Right atrium auricular region (tissue), 2 donors: Measurements from ENCODE around the gene IL17REL. TPM values are rescaled to one million over a fixed set of nuclear protein-coding genes. Genes with fewer than 3 reads are reported as not detected.

Experiments used
- DNase-seq: peaks from one replicate; pipeline ENCODE4 v3.0.0-alpha.2; 2019; ENCODE audit warnings: low spot score
- H3K27ac ChIP-seq, 2 donors: fragments of 200-600 bp; sonication (generic); 1 replicate in 1 of 2; 2 replicates in 1 of 2; pipeline ENCODE4 v1.5.1; 2016 to 2019
- H3K27me3 ChIP-seq, 2 donors: fragments of 200-600 bp; sonication (generic); one replicate each; pipeline versions ENCODE4 v1.5.1 to v1.6.0; 2017 to 2019
- H3K36me3 ChIP-seq: fragments of 200-600 bp; sonication (generic); one replicate; pipeline ENCODE4 v1.5.1; 2016
- H3K4me1 ChIP-seq, 2 donors: fragments of 200-600 bp; sonication (generic); one replicate each; pipeline versions ENCODE4 v1.5.1 to v1.6.0; 2017 to 2019
- H3K4me3 ChIP-seq, 2 donors: fragments of 200-600 bp; sonication (generic); 1 replicate in 1 of 2; 2 replicates in 1 of 2; pipeline ENCODE4 v1.5.1; 2017 to 2019; ENCODE audit warnings: mild to moderate bottlenecking in 1 of 2, moderate library complexity in 1 of 2
- H3K9me3 ChIP-seq, 2 donors: fragments of 200-600 bp; sonication (generic); one replicate each; pipeline ENCODE4 v1.5.1; 2019
- CTCF ChIP-seq, 2 donors: fragments of 200-600 bp; sonication (generic); IDR thresholded peaks; one replicate each; pipeline ENCODE4 v1.5.1; 2019; ENCODE audit warnings: antibody characterized with exemption in 2 of 2
- total RNA-seq, 2 donors: library from RNA; depleted of rRNA; stranded (reverse); fragments of >200 nt; gene quantifications; one replicate each; pipeline ENCODE4 v1.1.0, GENCODE V29; 2016

The IL17REL gene
- total RNA-seq, 2 donors from 2014 or later: not detected

- DNase-seq: no peak
- H3K9me3 ChIP-seq: peaks cover 0 to 12% of the 10 kb centered on the region in 2 donors
- no peak for TF ChIP-seq CTCF (IDR thresholded peaks at IDR 0.05)
- H3K4me3 ChIP-seq: no peak overlapping the region
- no peaks in the 10 kb centered on the region for H3K27me3 ChIP-seq
- H3K4me1 ChIP-seq: peaks cover 0 to 13% of the 10 kb centered on the region in 2 donors
- no peak overlapping the region for H3K27ac ChIP-seq
- no peaks in the 10 kb centered on the region for H3K36me3 ChIP-seq
These were observed 17.0 kb downstream of the IL17REL start for GRCh38 chr22:49995361-49996118.

GRCh38 chr22:49995041-49995360, 17.6 kb downstream of the IL17REL start:
- no peak for DNase-seq
- no peak overlapping the region for H3K4me3 ChIP-seq
- TF ChIP-seq CTCF (IDR thresholded peaks at IDR 0.05): no peak
- no peaks in the 10 kb centered on the region for H3K36me3 ChIP-seq
- peaks cover 0 to 13% of the 10 kb centered on the region in 2 donors for H3K9me3 ChIP-seq
- peaks cover 0 to 13% of the 10 kb centered on the region in 2 donors for H3K4me1 ChIP-seq
- H3K27ac ChIP-seq: no peak overlapping the region
- no peaks in the 10 kb centered on the region for H3K27me3 ChIP-seq

DNA sequence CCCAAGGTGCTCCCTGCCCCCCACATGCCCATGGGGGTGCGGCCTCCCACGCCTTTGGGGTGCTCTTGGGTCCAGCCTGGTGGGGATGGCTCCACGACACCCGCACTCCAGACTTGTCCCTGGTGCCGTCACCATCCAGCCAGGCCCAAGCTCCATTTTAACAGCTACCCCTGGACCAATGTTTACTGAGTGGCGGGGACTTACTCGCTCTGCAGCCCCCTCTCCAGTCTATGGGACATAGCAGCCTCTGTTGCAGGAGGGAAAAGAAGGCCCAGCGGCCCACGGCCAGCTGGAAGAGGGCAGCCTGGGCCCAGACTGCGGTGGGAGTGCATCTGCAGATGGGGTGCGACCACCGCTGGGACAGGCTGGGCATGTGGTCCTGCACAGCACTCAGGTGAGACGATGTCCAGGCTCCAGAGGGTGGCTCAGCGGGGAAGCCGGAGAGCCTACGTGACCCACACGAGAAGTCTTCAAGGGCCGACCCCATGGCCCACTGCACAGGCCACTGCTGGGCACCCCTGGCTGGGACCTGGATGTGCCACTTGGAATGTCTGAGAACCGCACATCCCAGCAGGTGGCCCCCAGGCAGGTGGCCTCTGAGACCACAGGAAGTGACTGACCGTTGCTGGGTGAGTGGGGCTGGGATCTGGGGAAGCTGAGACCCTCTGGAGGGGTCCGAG, 18.1 kb downstream of the IL17REL start:
- no peaks in the 10 kb centered on the region for H3K36me3 ChIP-seq
- H3K27ac ChIP-seq: no peak overlapping the region
- H3K9me3 ChIP-seq: peaks cover 0 to 13% of the 10 kb centered on the region in 2 donors
- no peak for TF ChIP-seq CTCF (IDR thresholded peaks at IDR 0.05)
- no peak overlapping the region for H3K4me3 ChIP-seq
- peaks cover 0 to 13% of the 10 kb centered on the region in 2 donors for H3K4me1 ChIP-seq
- DNase-seq: no peak
- H3K27me3 ChIP-seq: no peaks in the 10 kb centered on the region

DNA sequence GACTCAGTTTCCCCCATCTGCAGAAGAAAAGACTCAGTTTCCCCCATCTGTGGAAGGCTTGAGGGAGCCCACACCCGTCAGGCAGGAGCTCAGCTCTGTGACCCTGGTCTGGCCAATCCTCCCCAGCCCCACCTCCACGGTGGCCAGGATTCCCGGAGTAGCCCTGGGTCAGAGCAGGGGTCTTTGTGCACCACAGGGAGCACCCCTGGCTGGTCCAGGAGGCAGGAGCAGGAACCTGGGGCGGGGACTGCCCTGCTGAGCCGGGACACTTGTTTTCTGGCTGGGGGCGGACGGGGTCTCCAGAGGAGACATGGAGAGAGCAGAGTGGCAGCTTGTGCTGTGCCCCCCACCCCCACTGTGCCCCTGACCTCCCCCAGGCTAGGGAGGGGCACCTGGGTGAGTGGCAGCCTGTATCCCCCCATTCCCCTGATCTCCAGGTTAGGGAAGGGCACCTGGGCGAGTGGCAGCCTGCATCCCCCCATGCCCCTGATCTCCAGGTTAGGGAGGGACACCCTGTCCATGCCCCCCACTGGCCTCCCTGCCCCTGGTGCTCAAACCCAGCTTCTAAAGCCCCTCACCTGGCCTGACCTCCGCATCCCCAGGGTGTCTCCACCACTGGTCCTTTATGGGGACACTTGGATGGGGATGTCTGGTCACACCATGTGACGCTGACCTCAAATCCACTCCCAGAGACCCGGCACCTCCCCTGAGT, 18.8 kb downstream of the IL17REL start:
- no peak overlapping the region for H3K4me3 ChIP-seq
- H3K27ac ChIP-seq: no peak overlapping the region
- no peaks in the 10 kb centered on the region for H3K36me3 ChIP-seq
- TF ChIP-seq CTCF (IDR thresholded peaks at IDR 0.05): peak in 1 of 2 donors; percentile 6
- peaks cover 0 to 13% of the 10 kb centered on the region in 2 donors for H3K9me3 ChIP-seq
- no peak for DNase-seq
- H3K4me1 ChIP-seq: peaks cover 0 to 8% of the 10 kb centered on the region in 2 donors
- no peaks in the 10 kb centered on the region for H3K27me3 ChIP-seq

GRCh38 chr22:49992921-49993648, 19.5 kb downstream of the IL17REL start:
- peaks cover 0 to 13% of the 10 kb centered on the region in 2 donors for H3K9me3 ChIP-seq
- no peak for DNase-seq
- H3K27ac ChIP-seq: no peak overlapping the region
- H3K4me3 ChIP-seq: no peak overlapping the region
- peaks cover 0 to 8% of the 10 kb centered on the region in 2 donors for H3K4me1 ChIP-seq
- no peaks in the 10 kb centered on the region for H3K27me3 ChIP-seq
- no peaks in the 10 kb centered on the region for H3K36me3 ChIP-seq
- TF ChIP-seq CTCF (IDR thresholded peaks at IDR 0.05): peak; percentile 58 to 82
